Measurements from ENCODE around the gene GPRC5A. TPM values are rescaled to one million over a fixed set of nuclear protein-coding genes. Genes with fewer than 3 reads are reported as not detected.

GPRC5A gene
- total RNA-seq, 1 experiment from 2014 or later, result 0.56 TPM

GRCh38 chr12:12964255-12964654, 72.9 kb downstream of the GPRC5A start:
- intact Hi-C loops (cut with micrococcal nuclease; ENCODE audit: unreplicated experiment), result no loop called here
- no peaks in the 10 kb centered on the region for H3K27me3 ChIP-seq (replicated peaks; ENCODE audit: insufficient read depth, low read depth, low read length, poor library complexity)
- CTCF ChIA-PET, result no interaction called here
- H3K4me3 ChIP-seq (ENCODE audit: low read depth, low read length, poor library complexity, severe bottlenecking), result no peak overlapping the region
- H3K27ac ChIP-seq (ENCODE audit: low read depth, low read length, poor library complexity, severe bottlenecking), result no peak overlapping the region
- H3K9me3 ChIP-seq (ENCODE audit: low read depth, low read length, poor library complexity, severe bottlenecking), result no peaks in the 10 kb centered on the region
- TF ChIP-seq EZH2 (IDR thresholded peaks at IDR 0.05; ENCODE audit: borderline replicate concordance, low read depth, low read length, poor library complexity, severe bottlenecking) (no peak), CTCF (conservative IDR thresholded peaks at IDR 0.05; ENCODE audit: low read depth, low read length) (no peak)
- no peaks in the 10 kb centered on the region for H3K36me3 ChIP-seq (ENCODE audit: insufficient read depth, low read length, poor library complexity, severe bottlenecking)
- DNase-seq (ENCODE audit: low spot score), result no peak
- POLR2A ChIA-PET (ENCODE audit: low non-redundant PET), result no interaction called here
- no peaks in the 10 kb centered on the region for H3K4me1 ChIP-seq (ENCODE audit: insufficient read depth, low read length, poor library complexity, severe bottlenecking)
- BruUV-seq (replicated peaks), result no TSS peak

DNA sequence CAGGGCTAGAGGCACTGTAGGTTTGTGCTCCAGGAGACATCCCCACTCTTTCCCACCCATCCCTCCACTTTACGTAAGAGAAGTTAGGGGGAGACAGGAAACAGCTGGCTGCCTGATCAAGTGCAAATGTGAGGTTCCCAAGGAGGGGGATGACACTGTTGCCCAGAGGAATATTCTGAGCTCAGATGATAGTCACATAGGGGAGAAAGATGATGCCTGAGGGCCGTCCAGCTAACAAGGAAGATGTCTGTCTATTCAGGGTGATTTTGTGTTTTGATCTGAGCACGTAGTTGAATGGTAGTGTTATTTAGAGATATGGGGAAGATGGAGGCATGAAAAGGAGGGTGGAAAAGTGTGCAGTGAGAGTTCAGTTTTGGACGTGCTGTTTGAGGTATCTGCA, 74.5 kb downstream of the GPRC5A start:
- H3K36me3 ChIP-seq (ENCODE audit: insufficient read depth, low read length, poor library complexity, severe bottlenecking), result no peaks in the 10 kb centered on the region
- intact Hi-C loops (cut with micrococcal nuclease; ENCODE audit: unreplicated experiment), result no loop called here
- no peak overlapping the region for H3K4me3 ChIP-seq (ENCODE audit: low read depth, low read length, poor library complexity, severe bottlenecking)
- no peak overlapping the region for H3K27ac ChIP-seq (ENCODE audit: low read depth, low read length, poor library complexity, severe bottlenecking)
- BruUV-seq (replicated peaks), result no TSS peak
- no peak for DNase-seq (ENCODE audit: low spot score)
- ChIA-PET POLR2A (ENCODE audit: low non-redundant PET) (no interaction called here), CTCF (no interaction called here)
- H3K27me3 ChIP-seq (replicated peaks; ENCODE audit: insufficient read depth, low read depth, low read length, poor library complexity), result no peaks in the 10 kb centered on the region
- TF ChIP-seq CTCF (conservative IDR thresholded peaks at IDR 0.05; ENCODE audit: low read depth, low read length), result no peak
- TF ChIP-seq EZH2 (IDR thresholded peaks at IDR 0.05; ENCODE audit: borderline replicate concordance, low read depth, low read length, poor library complexity, severe bottlenecking), result no peak
- no peaks in the 10 kb centered on the region for H3K4me1 ChIP-seq (ENCODE audit: insufficient read depth, low read length, poor library complexity, severe bottlenecking)
- H3K9me3 ChIP-seq (ENCODE audit: low read depth, low read length, poor library complexity, severe bottlenecking), result no peaks in the 10 kb centered on the region

Other genes starting within 250 kb of the GPRC5A start
- gene GPR19, start 195.4 kb upstream of the GPRC5A start, total RNA-seq (2021), result 3.0 and 3.2 TPM in 2 replicates
- 38.7 and 42.7 TPM in 2 replicates for gene CDKN1B, start 174.2 kb upstream of the GPRC5A start, total RNA-seq (2021)
- gene APOLD1, start 105.9 kb upstream of the GPRC5A start, total RNA-seq (2021), result 5.9 and 6.4 TPM in 2 replicates
- gene DDX47, start 78.2 kb upstream of the GPRC5A start, total RNA-seq (2021), result 86.8 and 90.4 TPM in 2 replicates
- gene GPRC5D, start 60.6 kb downstream of the GPRC5A start, total RNA-seq (2021), result not detected in 2 replicates
- 26.7 and 28.1 TPM in 2 replicates for gene HEBP1, start 108.7 kb downstream of the GPRC5A start, total RNA-seq (2021)
- 11.8 and 13.2 TPM in 2 replicates for gene FAM234B, start 152.8 kb downstream of the GPRC5A start, total RNA-seq (2021)
- gene GSG1, start 212.1 kb downstream of the GPRC5A start, total RNA-seq (2021), result 0.24 TPM in 1 of 2 replicates, not detected in the other

Data from A673 (cell line).